ENCODE results near the gene AMZ2. TPM values are rescaled to one million over a fixed set of nuclear protein-coding genes. Genes with fewer than 3 reads are reported as not detected.
A peak's percentile ranks its signal among the peaks of the same experiment; 100 is the strongest.
"Not testable (repeated sequence)": the region's sequence is repeated elsewhere in the genome, so short reads cannot be mapped to it uniquely, and the experiment has no call there.

Gene AMZ2
- total RNA-seq, 1 experiment from 2014 or later: 54.6 TPM

- ChIA-PET CTCF (no interaction called here), POLR2A (no interaction called here)
- H3K9me3 Mint-ChIP-seq: peaks cover 3% of the 10 kb centered on the region; the same call in 1 of the 2 replicates
- ATAC-seq: no peak
- DNase-seq (ENCODE audit: low spot score): no peak
- H3K36me3 Mint-ChIP-seq: no peaks in the 10 kb centered on the region; the same call in 1 of the 2 replicates
- H3K4me3 Mint-ChIP-seq: no peak overlapping the region
- H3K27ac Mint-ChIP-seq: peak overlapping the region; percentile 34; the same call in 1 of the 2 replicates
- peaks cover 3% of the 10 kb centered on the region; the same call in 1 of the 2 replicates for H3K4me1 Mint-ChIP-seq
- TF ChIP-seq JUN (CRISPR knock-in tag; IDR thresholded peaks at IDR 0.05) (no peak), PRDM15 (CRISPR knock-in tag; IDR thresholded peaks at IDR 0.05) (no peak), ATF2 (CRISPR knock-in tag; IDR thresholded peaks at IDR 0.05; ENCODE audit: borderline replicate concordance, low read depth) (no peak), TEAD4 (CRISPR knock-in tag; IDR thresholded peaks at IDR 0.05) (no peak)
- no peaks in the 10 kb centered on the region for H3K27me3 Mint-ChIP-seq (ENCODE audit: low read depth)
Measured at GRCh38 chr17:68221786-68222185, 26.1 kb upstream of the AMZ2 start.

- H3K36me3 Mint-ChIP-seq: peaks cover 3% of the 10 kb centered on the region
- H3K4me1 Mint-ChIP-seq: peaks cover 3% of the 10 kb centered on the region; the same call in 1 of the 2 replicates
- peaks cover 3% of the 10 kb centered on the region; the same call in 1 of the 2 replicates for H3K9me3 Mint-ChIP-seq
- DNase-seq (ENCODE audit: low spot score) (no peak), ATAC-seq (no peak)
- H3K4me3 Mint-ChIP-seq: no peak overlapping the region
- H3K27me3 Mint-ChIP-seq (ENCODE audit: low read depth): no peaks in the 10 kb centered on the region
- TF ChIP-seq ZNF396 (CRISPR knock-in tag; IDR thresholded peaks at IDR 0.05; ENCODE audit: borderline replicate concordance) (no peak), E2F5 (CRISPR knock-in tag; IDR thresholded peaks at IDR 0.05) (no peak), HMGA2 (CRISPR knock-in tag; IDR thresholded peaks at IDR 0.05) (no peak), TP53 (CRISPR knock-in tag; IDR thresholded peaks at IDR 0.05) (no peak), USF2 (CRISPR knock-in tag; IDR thresholded peaks at IDR 0.05) (no peak), EMX1 (CRISPR knock-in tag; IDR thresholded peaks at IDR 0.05) (no peak), FOXP1 (CRISPR knock-in tag; IDR thresholded peaks at IDR 0.05; ENCODE audit: borderline replicate concordance) (no peak), ETV6 (CRISPR knock-in tag; IDR thresholded peaks at IDR 0.05) (no peak), ZNF317 (CRISPR knock-in tag; IDR thresholded peaks at IDR 0.05; ENCODE audit: borderline replicate concordance, low read depth) (no peak), MLX (CRISPR knock-in tag; IDR thresholded peaks at IDR 0.05) (no peak), AFF4 (CRISPR knock-in tag; IDR thresholded peaks at IDR 0.05; ENCODE audit: borderline replicate concordance) (no peak), PREB (CRISPR knock-in tag; IDR thresholded peaks at IDR 0.05; ENCODE audit: borderline replicate concordance) (no peak)
- no peak overlapping the region; the same call in 1 of the 2 replicates for H3K27ac Mint-ChIP-seq
- POLR2A ChIA-PET: no interaction called here
- CTCF ChIA-PET: interaction anchor here (0.6 kb wide), 1 partner anchor 326 kb away, joined by 3 read pairs; no protein-coding TSS in a partner anchor
Measured at GRCh38 chr17:68222606-68223005, 25.2 kb upstream of the AMZ2 start.

- H3K27me3 Mint-ChIP-seq (ENCODE audit: low read depth); POLR2A ChIA-PET; H3K4me3 Mint-ChIP-seq: not testable (repeated sequence)
Measured at GRCh38 chr17:68225055-68225454, 22.8 kb upstream of the AMZ2 start.

More at GRCh38 chr17:68225055-68225454, 22.8 kb upstream of the AMZ2 start:
- DNase-seq (ENCODE audit: low spot score); H3K9me3 Mint-ChIP-seq; H3K36me3 Mint-ChIP-seq; H3K4me1 Mint-ChIP-seq; H3K27ac Mint-ChIP-seq; ATAC-seq; CTCF ChIA-PET: not testable (repeated sequence)

Data from WTC11 (cell line).